Retinal pigment epithelial cell (primary cell): ENCODE results near the gene DAAM2.

Experiments
- DNase-seq: peaks from one replicate; pipeline ENCODE4 v3.0.0-alpha.2; 2010; ENCODE audit warnings: low read depth
- H3K4me3 ChIP-seq: 2 replicates; pipeline ENCODE4 v1.5.1; 2011; ENCODE audit warnings: mild to moderate bottlenecking, low read length, control low read depth, moderate library complexity
- TF ChIP-seq, protein P1 (sequence below): conservative IDR thresholded peaks from 2 replicates; pipeline ENCODE4 v1.5.1; 2011; ENCODE audit warnings: low read depth, low read length, control low read depth, inconsistent platforms

DAAM2 gene

DNA sequence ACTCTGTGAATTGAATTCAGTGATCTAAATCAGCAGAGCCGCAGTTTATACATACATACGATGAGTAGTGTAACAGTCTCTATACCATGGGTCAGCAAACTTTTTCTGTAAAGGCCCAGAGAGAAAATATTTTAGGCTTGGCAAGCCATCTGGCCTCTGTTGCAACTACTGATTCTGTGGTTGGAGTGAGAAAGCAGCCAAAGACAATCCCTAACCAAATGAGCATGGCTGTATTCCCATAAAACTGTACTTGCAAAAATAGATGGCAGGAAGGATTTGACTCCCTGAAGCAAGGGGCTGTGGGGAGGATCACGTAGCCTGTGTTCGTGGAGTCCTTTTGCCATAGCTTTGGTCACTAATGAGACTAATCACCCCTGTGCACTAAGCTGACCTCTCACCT lies 160.0 kb downstream of the DAAM2 start:
- DNase-seq = no peak
- TF ChIP-seq, protein P1, sequence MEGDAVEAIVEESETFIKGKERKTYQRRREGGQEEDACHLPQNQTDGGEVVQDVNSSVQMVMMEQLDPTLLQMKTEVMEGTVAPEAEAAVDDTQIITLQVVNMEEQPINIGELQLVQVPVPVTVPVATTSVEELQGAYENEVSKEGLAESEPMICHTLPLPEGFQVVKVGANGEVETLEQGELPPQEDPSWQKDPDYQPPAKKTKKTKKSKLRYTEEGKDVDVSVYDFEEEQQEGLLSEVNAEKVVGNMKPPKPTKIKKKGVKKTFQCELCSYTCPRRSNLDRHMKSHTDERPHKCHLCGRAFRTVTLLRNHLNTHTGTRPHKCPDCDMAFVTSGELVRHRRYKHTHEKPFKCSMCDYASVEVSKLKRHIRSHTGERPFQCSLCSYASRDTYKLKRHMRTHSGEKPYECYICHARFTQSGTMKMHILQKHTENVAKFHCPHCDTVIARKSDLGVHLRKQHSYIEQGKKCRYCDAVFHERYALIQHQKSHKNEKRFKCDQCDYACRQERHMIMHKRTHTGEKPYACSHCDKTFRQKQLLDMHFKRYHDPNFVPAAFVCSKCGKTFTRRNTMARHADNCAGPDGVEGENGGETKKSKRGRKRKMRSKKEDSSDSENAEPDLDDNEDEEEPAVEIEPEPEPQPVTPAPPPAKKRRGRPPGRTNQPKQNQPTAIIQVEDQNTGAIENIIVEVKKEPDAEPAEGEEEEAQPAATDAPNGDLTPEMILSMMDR = no peak
- H3K4me3 ChIP-seq = no peak overlapping the region

DNA sequence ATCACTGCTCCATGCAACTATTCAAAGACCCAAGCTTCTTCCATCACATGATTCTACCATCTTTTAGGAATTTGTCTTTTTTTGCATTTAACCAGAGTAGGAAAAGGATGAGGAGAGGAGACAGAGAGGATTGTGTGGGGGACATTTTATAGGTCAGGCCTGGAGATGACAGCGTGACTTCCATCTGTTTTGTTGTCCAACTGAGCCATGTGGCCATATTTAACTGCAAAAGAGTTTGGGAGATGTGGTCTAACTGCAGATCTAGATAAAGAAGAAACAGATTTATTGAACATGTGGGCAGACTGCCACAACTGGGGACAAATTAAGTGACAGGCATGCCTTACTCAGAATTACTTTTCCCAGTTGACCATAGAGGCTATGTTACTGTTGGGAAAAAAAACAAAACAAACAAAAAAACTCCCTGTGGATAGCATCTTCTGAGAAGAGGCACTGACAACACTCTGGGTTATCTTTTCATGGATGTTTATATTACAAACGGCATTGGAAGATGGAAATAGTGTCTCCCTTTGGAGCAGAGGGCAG lies 161.0 kb downstream of the DAAM2 start:
- TF ChIP-seq, protein P1 = no peak
- DNase-seq = no peak
- H3K4me3 ChIP-seq = no peak overlapping the region
